Stimulated activated CD4-positive, alpha-beta T cell treated with anti-CD3 and anti-CD28 coated beads, Interleukin-1b, Interleukin-23, amount 100 ng/mL, for 48 hours (primary cell): ENCODE results near the gene CTPS2.
"Not testable (repeated sequence)": the region's sequence is repeated elsewhere in the genome, so short reads cannot be mapped to it uniquely, and the experiment has no call there.

Experiments
- DNase-seq: peaks from one replicate; pipeline ENCODE4 v3.0.0-alpha.2; 2020

The CTPS2 gene

DNA sequence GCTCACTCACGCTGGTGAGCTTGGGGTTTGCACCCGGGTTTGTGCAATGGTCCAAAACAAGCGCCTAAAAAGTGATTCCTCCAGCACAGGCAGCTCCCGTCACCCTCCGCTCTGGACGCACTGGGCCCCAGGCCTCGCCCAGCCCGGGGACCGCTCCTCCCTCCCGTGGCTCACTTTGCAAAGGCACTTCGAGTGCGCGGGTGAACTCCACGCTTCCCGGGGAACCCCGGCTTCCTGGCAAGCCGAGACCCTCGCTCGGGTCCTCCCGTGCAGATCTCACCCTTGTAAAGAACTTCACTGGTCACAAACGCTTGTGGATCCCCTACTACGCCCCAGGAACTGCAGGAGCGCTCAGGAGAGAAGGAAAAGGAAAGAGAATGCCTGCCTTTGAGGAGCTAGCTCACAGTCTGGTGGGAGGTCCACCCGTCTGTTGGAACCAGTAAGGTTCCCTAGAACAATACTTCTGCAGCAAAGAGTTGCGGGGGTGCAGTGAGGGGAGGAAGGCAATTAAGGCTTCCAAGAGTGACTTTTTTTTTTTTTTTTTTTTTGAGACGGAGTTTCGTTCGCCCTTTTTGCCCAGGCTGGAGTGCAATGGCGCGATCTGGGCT, at the start of gene CTPS2:
CTPS2 (minus strand) TSS at position 122 of the 608 bp plus-strand sequence. CDS start 9,767 bp downstream, outside the sequence.
- DNase-seq, result peak; percentile 57

GRCh38 chrX:16761500-16761899, 49.0 kb upstream of the CTPS2 start:
- DNase-seq, result not testable (repeated sequence)

DNA sequence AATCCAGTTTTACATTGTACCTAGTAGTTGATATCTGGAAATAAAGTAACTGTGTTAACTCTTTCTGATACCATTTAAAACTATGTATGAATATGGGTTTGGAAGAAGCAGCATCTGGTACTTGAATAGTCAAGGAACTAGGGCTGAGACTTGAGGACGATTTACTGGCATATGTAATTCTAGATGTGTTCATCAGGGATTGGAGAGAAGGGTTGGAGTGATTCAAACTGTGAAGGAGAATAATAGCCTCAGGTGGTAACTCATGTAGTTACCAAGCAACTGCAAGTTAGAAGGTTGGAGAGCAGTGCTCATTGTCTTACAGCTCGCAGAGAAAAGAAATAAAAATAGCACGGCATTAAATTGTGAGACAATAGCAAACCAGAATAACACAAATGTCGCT, 44.3 kb upstream of the CTPS2 start:
- DNase-seq, result no peak

- no peak for DNase-seq
Observed at GRCh38 chrX:16754019-16754418, 41.5 kb upstream of the CTPS2 start.

- DNase-seq, result no peak
Observed at GRCh38 chrX:16750136-16750535, 37.7 kb upstream of the CTPS2 start.

DNA sequence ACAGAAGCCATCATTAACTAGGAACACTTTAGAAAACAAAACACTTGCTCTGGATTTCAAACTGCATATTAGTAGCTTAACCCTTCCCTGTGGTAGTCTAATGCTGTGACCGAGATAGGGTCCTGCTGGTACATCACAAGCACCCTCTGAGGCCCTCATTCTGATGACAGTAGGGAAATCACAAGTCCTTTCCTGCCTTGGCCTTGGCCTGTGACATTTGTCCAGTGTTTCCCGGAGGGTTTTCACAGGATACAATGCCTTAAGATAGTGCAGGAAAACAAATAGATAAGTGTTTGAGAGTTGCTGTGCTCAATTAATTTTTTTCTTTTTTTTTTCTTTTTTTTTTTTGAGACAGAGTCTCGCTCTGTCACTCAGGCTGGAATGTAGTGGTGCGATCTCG, 36.0 kb upstream of the CTPS2 start:
- DNase-seq, result no peak

DNA sequence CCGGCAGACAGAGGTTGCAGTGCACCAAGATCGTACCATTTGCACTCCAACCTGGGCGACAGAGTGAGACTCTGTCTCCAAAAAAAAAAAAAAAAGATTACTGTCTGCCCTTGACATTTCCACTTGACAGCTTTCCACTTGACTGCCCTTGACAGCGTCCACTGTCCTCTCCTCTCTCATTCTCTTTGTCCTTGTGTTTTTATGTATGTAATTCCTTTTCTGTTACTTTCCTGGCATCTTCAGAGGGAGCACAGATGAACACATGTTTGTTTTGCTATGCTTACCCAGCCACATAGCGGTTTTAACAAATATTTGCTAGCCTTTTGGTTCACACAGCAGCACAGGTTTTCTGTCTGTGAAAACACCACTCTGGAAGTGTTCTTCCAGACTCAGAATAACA, 33.2 kb upstream of the CTPS2 start:
- no peak for DNase-seq

DNA sequence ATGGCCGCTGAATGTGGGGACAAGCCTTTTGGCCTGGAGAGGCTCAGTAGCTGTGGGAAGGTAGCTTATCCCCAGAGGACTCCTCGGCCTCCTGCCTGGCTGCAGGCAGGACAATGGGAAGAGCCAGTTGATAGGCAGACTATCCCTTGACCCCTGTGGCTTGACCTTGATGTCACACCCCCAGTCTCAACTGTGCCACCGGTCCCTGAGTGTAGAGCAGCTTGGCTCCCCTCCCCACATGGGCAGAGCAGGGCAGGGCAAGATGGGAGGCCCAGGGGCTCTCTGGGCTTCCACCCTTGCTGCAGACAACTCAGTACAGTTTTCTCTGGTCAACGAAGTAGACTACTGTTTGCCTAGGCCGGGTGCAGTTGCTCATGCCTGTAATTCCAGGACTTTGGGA, 32.6 kb upstream of the CTPS2 start:
- no peak for DNase-seq

GRCh38 chrX:16743604-16744325, 31.3 kb upstream of the CTPS2 start:
- no peak for DNase-seq

DNA sequence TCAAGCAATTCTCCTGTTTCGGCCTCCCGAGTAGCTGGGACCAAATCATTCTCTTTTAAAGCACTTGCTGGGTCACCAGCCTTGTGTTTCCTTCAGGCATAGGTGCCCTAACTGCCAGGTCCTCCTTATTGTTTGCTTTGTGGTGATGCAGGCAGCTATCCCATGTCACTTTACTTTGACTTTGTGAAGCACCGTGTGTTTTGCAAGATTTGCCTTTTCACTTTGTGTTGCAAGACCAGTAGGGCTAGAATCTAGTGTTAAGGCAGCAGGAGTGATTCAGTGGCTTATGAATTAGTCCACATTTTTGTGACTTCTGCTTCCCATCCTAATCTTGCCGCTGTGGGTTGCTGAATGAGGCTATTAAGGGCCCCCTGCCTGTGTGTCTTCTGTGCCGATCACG, 27.1 kb upstream of the CTPS2 start:
- DNase-seq, result no peak

- no peak for DNase-seq
Observed at GRCh38 chrX:16737024-16737423, 24.6 kb upstream of the CTPS2 start.

DNA sequence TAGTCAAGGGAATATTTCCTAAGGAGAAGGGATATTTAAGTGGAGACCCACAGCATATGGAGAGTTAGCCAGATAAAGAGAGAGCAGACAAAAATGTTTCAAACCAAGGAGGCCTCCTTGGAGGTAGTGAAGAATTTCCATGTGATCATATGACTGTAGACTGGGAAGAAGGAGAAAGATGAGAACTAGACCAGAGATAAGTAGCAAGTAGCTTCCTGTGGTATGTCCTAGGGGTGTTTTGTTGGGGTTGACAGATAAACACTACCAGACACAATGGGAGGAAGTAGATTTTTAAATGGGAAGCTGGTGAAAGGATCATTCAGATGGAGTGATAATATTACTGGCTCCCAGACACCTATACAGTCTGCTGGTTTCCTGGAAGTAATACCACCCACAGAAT, 20.5 kb upstream of the CTPS2 start:
- DNase-seq, result no peak

DNA sequence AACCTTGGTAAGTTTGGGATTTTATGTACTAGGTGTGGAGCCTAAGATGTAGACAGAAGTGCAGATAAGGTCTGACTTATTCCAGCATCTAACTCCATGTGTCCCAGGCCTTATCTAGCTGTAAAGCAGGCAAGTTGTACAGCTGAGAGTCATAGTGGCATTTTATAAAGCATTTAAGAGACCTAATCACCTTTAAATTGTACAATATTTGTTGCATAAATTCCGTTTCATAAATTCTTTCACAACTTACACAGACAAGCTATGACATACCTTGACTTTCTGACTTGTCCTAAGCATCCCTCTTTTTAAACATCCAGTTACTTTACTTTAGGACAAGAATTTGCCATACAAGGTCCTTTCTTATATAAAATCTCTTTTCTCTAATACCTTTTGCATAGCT, 18.0 kb upstream of the CTPS2 start:
- DNase-seq, result no peak

DNA sequence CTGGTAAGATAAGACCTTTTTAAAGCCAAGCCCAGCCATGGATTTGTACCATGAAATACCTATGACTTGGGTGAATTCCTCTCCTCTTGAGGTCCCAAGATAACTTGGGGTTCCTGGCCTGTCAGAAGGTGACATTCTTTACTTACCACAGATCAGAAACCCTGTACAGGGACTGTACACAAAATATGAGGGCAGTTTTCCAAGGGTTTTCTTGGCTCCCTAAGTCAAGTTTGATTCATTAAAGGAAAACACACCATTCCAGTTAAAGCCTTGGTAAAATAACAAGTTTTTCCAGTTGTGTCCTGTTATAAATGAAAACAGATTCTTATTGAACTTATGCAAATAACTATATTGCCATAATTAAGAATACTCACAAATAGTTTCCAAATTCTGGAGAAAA, 15.2 kb upstream of the CTPS2 start:
- no peak for DNase-seq

GRCh38 chrX:16726347-16726988, 14.0 kb upstream of the CTPS2 start:
- not testable (repeated sequence) for DNase-seq

DNA sequence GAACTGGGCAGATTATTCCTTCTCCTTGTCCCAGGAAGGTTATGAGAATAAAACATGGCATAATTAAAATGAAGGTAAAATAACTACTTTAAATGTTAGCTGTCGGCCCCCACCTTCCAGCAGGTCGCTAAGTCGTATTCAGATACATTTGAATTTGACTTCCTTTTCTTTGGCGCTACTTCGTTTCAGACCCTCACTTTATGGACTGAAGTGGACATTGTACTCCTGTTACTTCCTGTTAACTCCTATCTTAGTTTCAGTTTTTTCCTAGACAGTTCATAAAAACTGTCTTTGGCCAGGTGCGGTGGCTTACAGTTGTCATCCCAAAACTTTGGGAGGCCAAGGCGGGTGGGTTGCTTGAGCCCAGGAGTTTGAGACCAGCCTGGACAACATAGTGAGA, 12.6 kb upstream of the CTPS2 start:
- DNase-seq, result no peak

DNA sequence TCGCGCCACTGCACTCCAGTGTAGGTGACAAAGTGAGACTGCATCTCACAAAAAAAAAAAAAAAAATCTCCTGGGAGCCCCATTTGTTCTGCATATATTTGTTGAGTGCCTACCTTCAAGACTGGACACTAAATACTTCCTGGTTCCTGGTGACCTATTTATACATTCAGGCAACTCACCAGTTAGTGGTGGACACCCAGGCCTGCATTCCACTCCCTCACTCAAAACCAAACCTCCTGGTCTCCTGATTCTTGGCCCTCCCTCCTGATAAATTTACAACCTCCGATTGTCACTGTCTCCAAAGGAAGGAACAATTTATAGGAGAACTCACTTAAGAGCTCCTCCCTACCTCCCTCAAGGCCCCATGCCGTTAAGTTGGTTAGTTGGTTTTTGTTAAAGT, 10.0 kb upstream of the CTPS2 start:
- DNase-seq, result no peak

DNA sequence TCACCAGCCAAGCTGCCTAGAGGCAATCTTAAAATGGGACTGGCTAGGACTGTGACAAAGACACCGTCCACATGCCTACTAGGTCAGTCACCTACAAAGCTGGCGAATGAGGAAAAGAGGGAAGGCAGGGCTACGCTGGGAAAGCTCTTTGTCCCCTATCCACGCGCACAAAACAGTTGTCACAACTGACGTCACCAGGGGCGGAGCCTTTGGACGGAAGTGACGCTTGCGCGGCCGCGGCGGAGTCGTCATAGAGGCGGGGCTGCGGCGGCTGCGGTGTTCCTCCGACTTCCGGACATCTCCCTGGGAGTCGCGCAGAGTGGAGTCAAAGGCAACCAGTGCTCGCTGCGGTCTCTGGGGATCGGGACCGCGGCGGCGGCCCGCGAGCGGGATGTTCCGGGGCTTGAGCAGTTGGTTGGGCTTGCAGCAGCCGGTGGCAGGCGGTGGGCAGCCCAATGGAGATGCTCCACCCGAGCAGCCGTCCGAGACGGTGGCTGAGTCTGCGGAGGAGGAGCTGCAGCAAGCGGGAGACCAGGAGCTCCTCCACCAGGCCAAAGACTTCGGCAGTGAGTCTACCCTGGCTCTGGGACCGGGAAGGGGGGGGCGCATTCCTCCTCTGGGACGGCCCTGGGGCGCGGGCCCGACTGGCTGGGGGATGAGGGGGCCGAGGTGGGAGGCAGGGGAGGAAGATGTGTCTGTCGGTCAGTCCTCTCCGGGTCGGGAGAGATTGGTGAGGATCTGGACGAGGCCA, 7.0 kb upstream of the CTPS2 start, which contains the start of gene SYAP1:
SYAP1 (plus strand) TSS at position 279 of the 751 bp plus-strand sequence; CDS start at position 392, 113 bp downstream.
- peak; percentile 88 for DNase-seq

GRCh38 chrX:16718824-16719333, 6.4 kb upstream of the CTPS2 start:
- no peak for DNase-seq

DNA sequence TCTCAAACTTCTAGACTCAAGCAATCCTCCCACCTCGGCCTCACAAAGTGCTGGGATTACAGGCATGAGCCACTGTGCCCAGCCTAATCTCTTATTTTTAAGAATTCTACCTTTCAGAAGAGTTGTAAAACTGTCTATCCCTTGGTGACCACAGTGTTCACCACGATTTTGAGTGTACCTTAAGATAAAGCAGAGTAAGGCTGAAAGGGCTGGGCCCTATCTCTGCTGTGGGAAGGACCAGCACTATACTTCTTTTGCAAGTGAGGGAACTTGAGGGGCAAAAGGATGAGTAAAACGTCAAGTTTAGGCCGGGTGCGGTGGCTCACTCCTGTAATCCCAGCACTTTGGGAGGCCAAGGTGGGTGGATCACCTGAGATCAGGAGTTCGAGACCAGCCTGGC, 4.0 kb upstream of the CTPS2 start:
- DNase-seq, result not testable (repeated sequence)

GRCh38 chrX:16715638-16716037, 3.2 kb upstream of the CTPS2 start:
- not testable (repeated sequence) for DNase-seq

- no peak for DNase-seq
Observed at GRCh38 chrX:16714504-16714903, 2.0 kb upstream of the CTPS2 start.

DNA sequence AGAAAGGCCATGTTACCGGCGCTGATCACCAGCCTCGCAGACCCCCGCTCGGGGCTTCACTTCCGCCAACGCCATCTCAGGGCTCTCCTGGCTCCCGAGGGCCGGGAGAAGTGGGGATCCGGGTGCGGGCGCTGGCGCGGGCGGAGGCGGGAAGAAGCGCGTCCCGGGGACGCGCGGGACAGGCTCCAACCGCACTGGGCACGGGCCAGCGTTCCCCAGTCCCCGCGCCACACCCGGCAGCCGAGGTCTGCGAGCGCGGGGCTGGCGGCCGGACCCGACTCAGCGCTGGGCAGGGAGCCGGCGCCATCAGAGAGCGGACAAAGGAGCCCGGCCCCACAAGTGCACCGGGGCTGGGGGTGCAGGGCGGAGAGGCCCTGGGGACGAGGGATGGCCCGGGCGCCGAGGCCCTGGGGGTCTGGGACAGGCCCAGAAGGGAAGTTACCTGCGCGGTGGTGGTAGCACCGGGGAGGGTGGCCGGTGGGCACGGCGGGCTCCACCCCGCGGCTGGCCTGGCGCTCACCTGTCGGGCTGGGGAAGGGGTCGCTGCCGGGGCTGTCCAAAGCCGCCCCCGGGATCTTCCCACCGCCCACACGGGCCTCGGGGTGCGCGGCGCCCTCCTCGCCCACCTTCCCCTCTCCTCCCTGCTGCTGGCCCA, 449 bp downstream of the CTPS2 start:
- DNase-seq, result no peak
